GM12891 (cell line): ENCODE measurements around the gene NF1.

Source experiments
- POLR2A ChIP-seq: IDR thresholded peaks from 2 replicates; pipeline ENCODE4 v1.6.1; 2011; ENCODE audit warnings: low read depth, low read length, control low read depth
- POLR2AphosphoS5 ChIP-seq: IDR thresholded peaks from 2 replicates; pipeline ENCODE4 v1.6.1; 2011; ENCODE audit warnings: low read depth, low read length, control low read depth
- POU2F2 ChIP-seq: IDR thresholded peaks from 2 replicates; pipeline ENCODE4 v1.6.1; 2011; ENCODE audit warnings: low read depth, mild to moderate bottlenecking, control low read depth, low read length, moderate library complexity
- SPI1 ChIP-seq: IDR thresholded peaks from 2 replicates; pipeline ENCODE4 v1.6.1; 2011; ENCODE audit warnings: low read depth, low read length, control low read depth
- TAF1 ChIP-seq: IDR thresholded peaks from 2 replicates; pipeline ENCODE4 v1.6.1; 2011; ENCODE audit warnings: low read depth, low read length, control low read depth

- TF ChIP-seq POLR2AphosphoS5 (no peak), POLR2A (no peak), SPI1 (no peak), TAF1 (no peak), POU2F2 (no peak)
Measured at GRCh38 chr17:31293581-31293980, 198.8 kb downstream of the NF1 start.
